Ishikawa (cell line): ENCODE measurements around the gene BTNL9.

Experiments
- CEBPB ChIP-seq: IDR thresholded peaks from 2 replicates; pipeline ENCODE4 v1.6.1; 2012
- EP300 ChIP-seq: IDR thresholded peaks from 2 replicates; pipeline ENCODE4 v1.6.1; 2012; ENCODE audit warnings: borderline replicate concordance
- FOXM1 ChIP-seq: IDR thresholded peaks from 2 replicates; pipeline ENCODE4 v1.6.1; 2012; ENCODE audit warnings: low read depth, borderline replicate concordance
- NFIC ChIP-seq: IDR thresholded peaks from 2 replicates; pipeline ENCODE4 v1.6.1; 2012
- TAF1 ChIP-seq: IDR thresholded peaks from 2 replicates; pipeline ENCODE4 v1.6.1; 2012; ENCODE audit warnings: low read depth, mild to moderate bottlenecking
- TCF12 ChIP-seq: IDR thresholded peaks from 2 replicates; pipeline ENCODE4 v1.6.1; 2012; ENCODE audit warnings: low read depth
- YY1 ChIP-seq: IDR thresholded peaks from 2 replicates; pipeline ENCODE4 v1.6.1; 2012; ENCODE audit warnings: low read depth
- TF ChIP-seq, protein P1 (sequence below): IDR thresholded peaks from 2 replicates; pipeline ENCODE4 v1.6.1; 2012
- TF ChIP-seq, protein P2 (sequence below): IDR thresholded peaks from 2 replicates; pipeline ENCODE4 v1.6.1; 2012
- TF ChIP-seq, protein P3 (sequence below): IDR thresholded peaks from 2 replicates; pipeline ENCODE4 v1.6.1; 2012; ENCODE audit warnings: low read depth, mild to moderate bottlenecking

DNA sequence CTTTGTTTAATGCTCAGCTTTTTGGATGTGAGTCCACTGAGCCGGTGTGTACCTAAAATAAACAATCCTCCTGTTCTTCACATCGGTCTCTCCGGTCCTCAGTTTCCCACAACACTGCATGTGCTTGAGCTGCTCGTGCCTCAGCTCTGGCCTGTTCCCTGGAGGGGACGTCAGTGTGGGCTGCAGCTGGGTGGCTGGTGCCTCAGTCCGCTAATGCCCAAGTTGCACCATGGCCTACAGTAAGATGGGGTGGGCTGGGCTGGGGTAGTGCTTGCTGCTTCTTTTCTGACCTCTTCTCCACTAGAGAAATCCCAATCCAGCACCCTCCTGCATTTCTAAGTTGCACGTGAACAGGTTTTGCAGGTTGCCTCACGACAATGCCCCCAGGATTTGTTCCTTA lies 595 bp upstream of the BTNL9 start:
- TF ChIP-seq, protein P1, sequence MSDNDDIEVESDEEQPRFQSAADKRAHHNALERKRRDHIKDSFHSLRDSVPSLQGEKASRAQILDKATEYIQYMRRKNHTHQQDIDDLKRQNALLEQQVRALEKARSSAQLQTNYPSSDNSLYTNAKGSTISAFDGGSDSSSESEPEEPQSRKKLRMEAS = no peak
- TF ChIP-seq, protein P2, sequence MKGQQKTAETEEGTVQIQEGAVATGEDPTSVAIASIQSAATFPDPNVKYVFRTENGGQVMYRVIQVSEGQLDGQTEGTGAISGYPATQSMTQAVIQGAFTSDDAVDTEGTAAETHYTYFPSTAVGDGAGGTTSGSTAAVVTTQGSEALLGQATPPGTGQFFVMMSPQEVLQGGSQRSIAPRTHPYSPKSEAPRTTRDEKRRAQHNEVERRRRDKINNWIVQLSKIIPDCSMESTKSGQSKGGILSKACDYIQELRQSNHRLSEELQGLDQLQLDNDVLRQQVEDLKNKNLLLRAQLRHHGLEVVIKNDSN = no peak
- TF ChIP-seq FOXM1 (no peak), CEBPB (no peak), TCF12 (no peak), EP300 (no peak), YY1 (no peak), TAF1 (no peak), NFIC (no peak)
- TF ChIP-seq, protein P3, sequence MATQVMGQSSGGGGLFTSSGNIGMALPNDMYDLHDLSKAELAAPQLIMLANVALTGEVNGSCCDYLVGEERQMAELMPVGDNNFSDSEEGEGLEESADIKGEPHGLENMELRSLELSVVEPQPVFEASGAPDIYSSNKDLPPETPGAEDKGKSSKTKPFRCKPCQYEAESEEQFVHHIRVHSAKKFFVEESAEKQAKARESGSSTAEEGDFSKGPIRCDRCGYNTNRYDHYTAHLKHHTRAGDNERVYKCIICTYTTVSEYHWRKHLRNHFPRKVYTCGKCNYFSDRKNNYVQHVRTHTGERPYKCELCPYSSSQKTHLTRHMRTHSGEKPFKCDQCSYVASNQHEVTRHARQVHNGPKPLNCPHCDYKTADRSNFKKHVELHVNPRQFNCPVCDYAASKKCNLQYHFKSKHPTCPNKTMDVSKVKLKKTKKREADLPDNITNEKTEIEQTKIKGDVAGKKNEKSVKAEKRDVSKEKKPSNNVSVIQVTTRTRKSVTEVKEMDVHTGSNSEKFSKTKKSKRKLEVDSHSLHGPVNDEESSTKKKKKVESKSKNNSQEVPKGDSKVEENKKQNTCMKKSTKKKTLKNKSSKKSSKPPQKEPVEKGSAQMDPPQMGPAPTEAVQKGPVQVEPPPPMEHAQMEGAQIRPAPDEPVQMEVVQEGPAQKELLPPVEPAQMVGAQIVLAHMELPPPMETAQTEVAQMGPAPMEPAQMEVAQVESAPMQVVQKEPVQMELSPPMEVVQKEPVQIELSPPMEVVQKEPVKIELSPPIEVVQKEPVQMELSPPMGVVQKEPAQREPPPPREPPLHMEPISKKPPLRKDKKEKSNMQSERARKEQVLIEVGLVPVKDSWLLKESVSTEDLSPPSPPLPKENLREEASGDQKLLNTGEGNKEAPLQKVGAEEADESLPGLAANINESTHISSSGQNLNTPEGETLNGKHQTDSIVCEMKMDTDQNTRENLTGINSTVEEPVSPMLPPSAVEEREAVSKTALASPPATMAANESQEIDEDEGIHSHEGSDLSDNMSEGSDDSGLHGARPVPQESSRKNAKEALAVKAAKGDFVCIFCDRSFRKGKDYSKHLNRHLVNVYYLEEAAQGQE = no peak
